Activated CD8-positive, alpha-beta memory T cell treated with anti-CD3 and anti-CD28 coated beads, Interleukin-2, amount 10 ng/mL, durations not matched to agents 7 days and 5 days (primary cell): ENCODE results near the gene ZBTB47. TPM values are rescaled to one million over a fixed set of nuclear protein-coding genes. Genes with fewer than 3 reads are reported as not detected.

Experiments
- ATAC-seq: fragments of 150-1000 bp; cut with Tn5 transposase; one replicate; pipeline ENCODE4 v1.10.0; 2021; ENCODE audit warnings: moderate library complexity
- CTCF ChIA-PET: fragments of 350-600 bp; sonication (Branson Sonifier 250); formaldehyde crosslinking; loops from one replicate; lab custom pipeline; 2021; ENCODE audit warnings: antibody characterized with exemption; lab: Charles Lee
- DNase-seq: peaks from one replicate; pipeline ENCODE4 v3.0.0-alpha.2; 2020
- H3K27ac Mint-ChIP-seq: one replicate; pipeline ENCODE4 v1.8.0; 2021; ENCODE audit warnings: mild to moderate bottlenecking, mixed read lengths
- H3K27me3 Mint-ChIP-seq: one replicate; pipeline ENCODE4 v1.8.0; 2021; ENCODE audit warnings: mixed read lengths
- H3K36me3 Mint-ChIP-seq: one replicate; pipeline ENCODE4 v1.8.0; 2021; ENCODE audit warnings: mild to moderate bottlenecking, mixed read lengths
- H3K4me1 Mint-ChIP-seq: one replicate; pipeline ENCODE4 v1.8.0; 2021; ENCODE audit warnings: mixed read lengths
- H3K4me3 Mint-ChIP-seq: one replicate; pipeline ENCODE4 v1.8.0; 2021; ENCODE audit warnings: mild to moderate bottlenecking, moderate library complexity, mixed read lengths
- H3K9me3 Mint-ChIP-seq: one replicate; pipeline ENCODE4 v1.8.0; 2022; ENCODE audit warnings: low read depth, mixed read lengths
- total RNA-seq, 2 experiments: library from RNA; stranded (reverse); gene quantifications; one replicate each; pipeline ENCODE4 v1.2.3, GENCODE V29; 2021

The ZBTB47 gene
- total RNA-seq, 2 experiments from 2014 or later, result 0.41 to 0.56 TPM

DNA sequence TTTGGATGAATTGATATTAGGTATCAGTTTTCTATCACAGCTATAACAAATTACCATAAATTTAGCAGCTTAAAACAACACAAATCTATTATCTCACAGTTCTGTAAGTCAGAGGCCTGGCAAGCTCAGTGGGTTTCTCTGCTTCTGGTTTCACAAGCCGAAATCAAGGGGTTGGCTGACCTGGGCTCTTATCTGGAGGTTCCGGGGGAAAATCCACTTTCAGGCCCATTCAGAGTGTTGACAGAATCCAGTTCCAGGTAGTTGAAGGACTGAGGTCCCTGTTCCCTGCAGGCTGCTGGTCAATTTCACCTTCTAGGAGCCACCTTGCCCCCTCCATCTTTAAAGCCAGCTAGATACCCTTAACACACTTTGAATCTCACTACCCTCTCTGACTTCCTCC is 60.2 kb downstream of the ZBTB47 start:
- H3K9me3 Mint-ChIP-seq, result no peaks in the 10 kb centered on the region
- CTCF ChIA-PET, result interaction anchor here (0.7 to 1.3 kb wide), 2 partner anchors 12 to 31 kb away, joined by 3 read pairs; no protein-coding TSS in a partner anchor
- H3K4me3 Mint-ChIP-seq, result no peak overlapping the region
- H3K27me3 Mint-ChIP-seq, result peaks cover 3% of the 10 kb centered on the region
- H3K27ac Mint-ChIP-seq, result no peak overlapping the region
- no peaks in the 10 kb centered on the region for H3K4me1 Mint-ChIP-seq
- H3K36me3 Mint-ChIP-seq, result no peaks in the 10 kb centered on the region
- DNase-seq (peak; percentile 19), ATAC-seq (no peak)

- DNase-seq (no peak), ATAC-seq (no peak)
- no peaks in the 10 kb centered on the region for H3K36me3 Mint-ChIP-seq
- no peaks in the 10 kb centered on the region for H3K9me3 Mint-ChIP-seq
- no peaks in the 10 kb centered on the region for H3K4me1 Mint-ChIP-seq
- no peak overlapping the region for H3K27ac Mint-ChIP-seq
- peaks cover 3% of the 10 kb centered on the region for H3K27me3 Mint-ChIP-seq
- CTCF ChIA-PET, result interaction anchor here (0.7 to 1.3 kb wide), 3 partner anchors 11 to 30 kb away, joined by 3 read pairs; no protein-coding TSS in a partner anchor
- H3K4me3 Mint-ChIP-seq, result no peak overlapping the region
Measured at GRCh38 chr3:42714171-42714852, 60.8 kb downstream of the ZBTB47 start.

Other genes starting within 250 kb of the ZBTB47 start
- gene LYZL4, start 243.1 kb upstream of the ZBTB47 start, total RNA-seq, result not detected
- 1 to 10 TPM in 1 of 2 experiments, under 1 TPM in 1; 0.14 to 1.9 TPM for gene VIPR1, start 151.1 kb upstream of the ZBTB47 start, total RNA-seq
- 10 to 100 TPM; 46.1 to 47.3 TPM for gene SEC22C, start 71.7 kb upstream of the ZBTB47 start, total RNA-seq
- 10 to 100 TPM; 59.3 to 71.9 TPM for gene SS18L2, start 62.8 kb upstream of the ZBTB47 start, total RNA-seq
- 100 to 1,000 TPM in 1 of 2 experiments, 10 to 100 TPM in 1; 76.0 to 120 TPM for gene NKTR, start 53.0 kb upstream of the ZBTB47 start, total RNA-seq
- not detected for gene KLHL40, start 31.8 kb downstream of the ZBTB47 start, total RNA-seq
- gene HHATL, start 49.1 kb downstream of the ZBTB47 start, total RNA-seq, result not detected
- under 1 TPM; 0.35 to 0.41 TPM for gene CCDC13, start 119.6 kb downstream of the ZBTB47 start, total RNA-seq
- 10 to 100 TPM; 53.6 to 71.1 TPM for gene HIGD1A, start 150.8 kb downstream of the ZBTB47 start, total RNA-seq
- gene ACKR2, start 155.7 kb downstream of the ZBTB47 start, total RNA-seq, result 1 to 10 TPM; 2.3 to 2.6 TPM
- not detected for gene CYP8B1, start 222.2 kb downstream of the ZBTB47 start, total RNA-seq